SK-N-SH (cell line): ENCODE measurements around the gene TNXB. TPM values are rescaled to one million over a fixed set of nuclear protein-coding genes. Genes with fewer than 3 reads are reported as not detected.

ENCODE experiments used
- CTCF ChIA-PET: fragments of 300-600, 350-600 bp; formaldehyde crosslinking; extraction: SDS; loops from one replicate; lab custom pipeline; 2021; lab: Yijun Ruan, JAX
- POLR2A ChIA-PET: fragments of 350-600 bp; sonication (Branson Sonifier 250); formaldehyde crosslinking; extraction: SDS; loops from one replicate; lab custom pipeline; 2020; ENCODE audit warnings: antibody characterized with exemption, inconsistent platforms; lab: Yijun Ruan, JAX
- DNase-seq: peaks from one replicate; pipeline ENCODE4 v3.0.0; 2012
- H2AFZ ChIP-seq: fragments of 200-600 bp; sonication (generic); 2 replicates; pipeline ENCODE4 v1.8.1; 2016; ENCODE audit warnings: antibody characterized with exemption, mild to moderate bottlenecking, low read depth
- H3F3A ChIP-seq: fragments of 200-600 bp; sonication (generic); replicated peaks from 2 replicates; pipeline ENCODE3; 2016; ENCODE audit warnings: antibody characterized with exemption, mild to moderate bottlenecking; ENCODE audit not compliant: insufficient read depth
- H3K27ac ChIP-seq, 2 experiments: fragments of 200-500 bp in 1 of 2; fragments of 200-600 bp in 1 of 2; sonication (Bioruptor generic) in 1 of 2; sonication (generic), shearing (Covaris generic) in 1 of 2; 2 replicates each; pipeline versions ENCODE4 v1.5.1 to v1.6.1; 2014 to 2016; ENCODE audit warnings: low read depth in 2 of 2, inconsistent platforms in 1 of 2, low read length in 1 of 2, mild to moderate bottlenecking in 1 of 2, mixed read lengths in 1 of 2
- H3K27me3 ChIP-seq: fragments of 200-600 bp; sonication (generic), shearing (Covaris generic); 2 replicates; pipeline ENCODE4 v1.6.1; 2016; ENCODE audit warnings: mixed run types; ENCODE audit not compliant: insufficient read depth
- H3K36me3 ChIP-seq, 2 experiments: fragments of 200-500 bp in 1 of 2; fragments of 200-600 bp in 1 of 2; sonication (Bioruptor generic) in 1 of 2; sonication (generic) in 1 of 2; replicated peaks in 1 of 2; 2 replicates each; pipeline versions ENCODE3 to v1.5.1; 2014 to 2016; ENCODE audit warnings: low read length in 1 of 2, mild to moderate bottlenecking in 1 of 2; ENCODE audit not compliant: insufficient read depth in 2 of 2, control insufficient read depth in 1 of 2
- H3K4me1 ChIP-seq, 2 experiments: fragments of 200-500 bp in 1 of 2; fragments of 200-600 bp in 1 of 2; sonication (Bioruptor generic) in 1 of 2; sonication (generic), shearing (Covaris generic) in 1 of 2; 2 replicates each; pipeline versions ENCODE4 v1.5.1 to v1.6.1; 2014 to 2016; ENCODE audit warnings: low read depth in 1 of 2, low read length in 1 of 2, mixed run types in 1 of 2; ENCODE audit not compliant: insufficient read depth in 2 of 2, control insufficient read depth in 1 of 2
- H3K4me2 ChIP-seq: fragments of 200-600 bp; sonication (generic), shearing (Covaris generic); 2 replicates; pipeline ENCODE4 v1.6.1; 2017; ENCODE audit warnings: mixed run types
- H3K4me3 ChIP-seq, 2 experiments: fragments of 200-500 bp in 1 of 2; fragments of 200-600 bp in 1 of 2; sonication (Bioruptor generic) in 1 of 2; sonication (generic), shearing (Covaris generic) in 1 of 2; 2 replicates each; pipeline versions ENCODE4 v1.5.1 to v1.8.1; 2014 to 2016; ENCODE audit warnings: low read depth in 2 of 2, inconsistent platforms in 1 of 2, low read length in 1 of 2, mild to moderate bottlenecking in 1 of 2, mixed read lengths in 1 of 2, moderate library complexity in 1 of 2
- H3K79me2 ChIP-seq: fragments of 200-600 bp; sonication (generic); 2 replicates; pipeline ENCODE4 v1.8.1; 2017; ENCODE audit warnings: mild to moderate bottlenecking; ENCODE audit not compliant: insufficient read depth
- H3K9ac ChIP-seq: fragments of 200-600 bp; sonication (generic); 2 replicates; pipeline ENCODE4 v1.6.1; 2017; ENCODE audit warnings: mixed run types
- H3K9me2 ChIP-seq: fragments of 200-600 bp; sonication (generic); 2 replicates; pipeline ENCODE4 v1.6.1; 2017; ENCODE audit warnings: mixed run types
- H3K9me3 ChIP-seq: fragments of 200-600 bp; sonication (generic); 2 replicates; pipeline ENCODE4 v1.6.1; 2017; ENCODE audit warnings: mixed run types, mild to moderate bottlenecking, moderate library complexity
- H4K20me1 ChIP-seq: fragments of 200-600 bp; sonication (generic); 2 replicates; pipeline ENCODE4 v1.6.1; 2017; ENCODE audit warnings: mild to moderate bottlenecking, mixed run types; ENCODE audit not compliant: insufficient read depth
- EP300 ChIP-seq, 2 experiments: IDR thresholded peaks; 2 replicates each; pipeline versions ENCODE4 v1.4.0 to v1.6.1; 2012; ENCODE audit warnings: borderline replicate concordance in 1 of 2, low read depth in 1 of 2, low read length in 1 of 2
- GATA2 ChIP-seq: sonication (generic); formaldehyde crosslinking; IDR thresholded peaks from 2 replicates; pipeline ENCODE4 v1.5.0; 2020; ENCODE audit warnings: mild to moderate bottlenecking, missing genetic modification reagents
- IRF3 ChIP-seq: fragments of 150-350 bp; IDR thresholded peaks from 2 replicates; pipeline ENCODE4 v1.6.1; 2016; ENCODE audit warnings: mild to moderate bottlenecking, low read depth, low read length
- JUND ChIP-seq: IDR thresholded peaks from 2 replicates; pipeline ENCODE4 v1.4.0; 2012
- MEF2A ChIP-seq: IDR thresholded peaks from 2 replicates; pipeline ENCODE4 v1.4.0; 2012; ENCODE audit warnings: low read depth, borderline replicate concordance
- NRF1 ChIP-seq: IDR thresholded peaks from 2 replicates; pipeline ENCODE4 v1.6.1; 2012; ENCODE audit warnings: low read depth, mild to moderate bottlenecking, low read length
- RCOR1 ChIP-seq: fragments of 150-350 bp; IDR thresholded peaks from 2 replicates; pipeline ENCODE4 v1.6.1; 2017; ENCODE audit warnings: antibody characterized with exemption, low read length
- REST ChIP-seq: IDR thresholded peaks from 2 replicates; pipeline ENCODE4 v1.6.1; 2012; ENCODE audit warnings: mild to moderate bottlenecking, low read depth, low read length, moderate library complexity
- SMC3 ChIP-seq: IDR thresholded peaks from 2 replicates; pipeline ENCODE4 v1.6.1; 2012; ENCODE audit warnings: low read depth, low read length, improper control_type of control experiment
- TAF1 ChIP-seq: IDR thresholded peaks from 2 replicates; pipeline ENCODE4 v1.6.1; 2012; ENCODE audit warnings: low read depth, mild to moderate bottlenecking, low read length, moderate library complexity, borderline replicate concordance
- TCF12 ChIP-seq: IDR thresholded peaks from 2 replicates; pipeline ENCODE4 v1.4.0; 2012
- WGBS: methylation state at CpG from one replicate; pipeline ENCODE4 v1.1.6; 2017; ENCODE audit warnings: low lambda C conversion rate; 5-methylcytosine and 5-hydroxymethylcytosine counted together
- polyA plus RNA-seq, 3 experiments: library from polyadenylated mRNA; depleted of rRNA; stranded (reverse); fragments of >200 nt; gene quantifications; 2 replicates each; pipeline ENCODE4 v1.2.3, GENCODE V29; 2012
- TF ChIP-seq, protein P1 (sequence below): IDR thresholded peaks from 2 replicates; pipeline ENCODE4 v1.4.0; 2012; ENCODE audit warnings: low read depth

The TNXB gene
- polyA plus RNA-seq, 1 of the 3 experiments (the other 2 are of a cell fraction), result 0.48 TPM

DNA sequence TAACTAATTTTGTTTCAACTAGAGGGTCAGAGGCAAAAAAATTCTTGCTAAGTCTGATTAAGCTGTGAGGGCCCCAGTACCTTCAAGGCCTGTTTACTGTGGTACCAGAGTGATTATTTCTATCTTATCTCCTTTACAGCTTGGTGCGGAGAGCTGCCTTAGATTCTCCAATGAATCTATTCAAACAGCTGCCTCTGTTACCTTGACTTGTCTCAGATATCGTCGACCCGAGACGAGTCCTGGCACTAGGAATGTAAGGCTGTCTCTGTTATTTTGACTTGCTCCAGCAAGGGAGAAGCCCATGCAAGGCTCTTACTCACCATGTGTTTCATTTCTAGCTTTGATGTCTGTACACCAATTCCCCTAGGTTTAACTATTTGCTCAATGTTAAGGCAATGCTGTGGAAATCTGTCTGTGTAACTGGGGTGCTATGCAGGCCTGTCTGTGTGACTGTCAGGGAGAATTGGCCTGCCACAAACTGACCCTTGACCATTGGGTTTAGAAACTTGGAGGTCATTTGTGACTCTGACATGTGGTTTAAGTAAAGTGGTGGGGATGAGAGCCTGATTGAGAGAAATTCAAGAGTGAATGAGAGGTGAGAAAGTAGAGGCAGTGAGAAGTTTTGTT is 31.4 kb upstream of the TNXB start:
- H3K27ac ChIP-seq, result no peak overlapping the region
- no peak overlapping the region for H3K4me2 ChIP-seq
- H4K20me1 ChIP-seq, result no peaks in the 10 kb centered on the region
- H3K36me3 ChIP-seq, result no peaks in the 10 kb centered on the region
- H3K4me1 ChIP-seq, result no peaks in the 10 kb centered on the region
- no peaks in the 10 kb centered on the region for H3K9me2 ChIP-seq
- DNase-seq, result no peak
- WGBS, result 51% methylated on average over 5 of the region's 5 CpGs
- no peaks in the 10 kb centered on the region for H3K27me3 ChIP-seq
- H3K9ac ChIP-seq, result no peak overlapping the region
- no peak overlapping the region for H2AFZ ChIP-seq
- no peak overlapping the region for H3K4me3 ChIP-seq
- POLR2A ChIA-PET, result no interaction called here
- no peaks in the 10 kb centered on the region for H3K9me3 ChIP-seq
- no peaks in the 10 kb centered on the region for H3K79me2 ChIP-seq
- H3F3A ChIP-seq, result no peaks in the 10 kb centered on the region
- CTCF ChIA-PET, result no interaction called here
- no peak for TF ChIP-seq TAF1
- TF ChIP-seq JUND, result no peak
- no peak for TF ChIP-seq REST

DNA sequence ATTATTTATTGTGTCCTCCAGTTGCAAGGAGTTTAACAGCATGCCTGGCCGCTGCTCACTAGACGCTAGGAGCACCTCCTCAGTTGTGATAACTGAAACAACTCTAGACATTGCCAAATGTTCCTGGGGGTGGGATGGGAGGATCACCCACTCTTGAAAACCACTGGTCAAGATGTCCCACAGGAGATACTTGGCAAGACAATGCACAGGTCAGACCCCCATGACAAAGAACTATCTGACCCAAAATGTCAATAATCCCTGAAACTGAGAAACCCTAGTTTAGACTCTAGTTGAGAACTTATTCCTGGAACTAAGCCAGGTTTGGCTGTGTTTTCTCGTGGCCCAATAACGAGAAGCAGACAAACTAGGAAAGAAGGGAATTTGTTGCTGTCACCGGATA is 30.5 kb upstream of the TNXB start:
- H3K9me2 ChIP-seq, result no peaks in the 10 kb centered on the region
- 74% methylated on average over 5 of the region's 5 CpGs for WGBS
- no peak overlapping the region for H3K27ac ChIP-seq
- POLR2A ChIA-PET, result no interaction called here
- no peaks in the 10 kb centered on the region for H3K79me2 ChIP-seq
- no peaks in the 10 kb centered on the region for H3F3A ChIP-seq
- H3K27me3 ChIP-seq, result no peaks in the 10 kb centered on the region
- no peaks in the 10 kb centered on the region for H3K9me3 ChIP-seq
- H3K36me3 ChIP-seq, result no peaks in the 10 kb centered on the region
- H3K4me3 ChIP-seq, result no peak overlapping the region
- H4K20me1 ChIP-seq, result no peaks in the 10 kb centered on the region
- no peak for DNase-seq
- no peaks in the 10 kb centered on the region for H3K4me1 ChIP-seq
- H3K9ac ChIP-seq, result no peak overlapping the region
- H3K4me2 ChIP-seq, result no peak overlapping the region
- CTCF ChIA-PET, result no interaction called here
- H2AFZ ChIP-seq, result no peak overlapping the region
- no peak for TF ChIP-seq MEF2A
- no peak for TF ChIP-seq IRF3
- TF ChIP-seq GATA2, result no peak
- TF ChIP-seq, protein P1, sequence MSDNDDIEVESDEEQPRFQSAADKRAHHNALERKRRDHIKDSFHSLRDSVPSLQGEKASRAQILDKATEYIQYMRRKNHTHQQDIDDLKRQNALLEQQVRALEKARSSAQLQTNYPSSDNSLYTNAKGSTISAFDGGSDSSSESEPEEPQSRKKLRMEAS, result no peak
- no peak for TF ChIP-seq RCOR1
- no peak for TF ChIP-seq TCF12
- TF ChIP-seq NRF1, result no peak
- no peak for TF ChIP-seq EP300 (IDR thresholded peaks at IDR 0.05; ENCODE audit: borderline replicate concordance in 1 of 2, low read depth in 1 of 2, low read length in 1 of 2)
- no peak for TF ChIP-seq TAF1
- TF ChIP-seq SMC3, result no peak
